ENCODE measurements around the gene HSD11B2.
A peak's percentile ranks its signal among the peaks of the same experiment; 100 is the strongest.

HSD11B2 gene

GRCh38 chr16:67428146-67428731 is 2.7 kb upstream of the HSD11B2 start:
- H3K27ac ChIP-seq = no peak overlapping the region
- H3K9me3 ChIP-seq (ENCODE audit: control insufficient read depth, low read length) = no peaks in the 10 kb centered on the region
- TF ChIP-seq CTCF (IDR thresholded peaks at IDR 0.05) = peak; percentile 93
- H3K4me1 ChIP-seq = peaks cover 17% of the 10 kb centered on the region
- no peak overlapping the region for H3K4me3 ChIP-seq (ENCODE audit: low read depth, low read length)
- no peaks in the 10 kb centered on the region for H3K27me3 ChIP-seq (ENCODE audit: control insufficient read depth, insufficient read depth, low read length)
- H3K4me2 ChIP-seq (ENCODE audit: low read length) = peak overlapping the region; percentile 21
- no peaks in the 10 kb centered on the region for H3K36me3 ChIP-seq (ENCODE audit: control insufficient read depth, insufficient read depth, low read length)
- H3K79me2 ChIP-seq = no peaks in the 10 kb centered on the region
- peak overlapping the region; percentile 35 for H2AFZ ChIP-seq
- H3K9ac ChIP-seq = no peak overlapping the region

GRCh38 chr16:67429053-67429798 is 1.7 kb upstream of the HSD11B2 start:
- Histone ChIP-seq H3K4me1 (peaks cover 17% of the 10 kb centered on the region), H3K4me3 (ENCODE audit: low read depth, low read length) (no peak overlapping the region), H2AFZ (no peak overlapping the region), H3K79me2 (no peaks in the 10 kb centered on the region), H3K27me3 (ENCODE audit: control insufficient read depth, insufficient read depth, low read length) (no peaks in the 10 kb centered on the region), H3K9ac (no peak overlapping the region), H3K9me3 (ENCODE audit: control insufficient read depth, low read length) (no peaks in the 10 kb centered on the region), H3K27ac (no peak overlapping the region), H3K36me3 (ENCODE audit: control insufficient read depth, insufficient read depth, low read length) (no peaks in the 10 kb centered on the region), H3K4me2 (ENCODE audit: low read length) (peak overlapping the region; percentile 24)
- TF ChIP-seq CTCF (IDR thresholded peaks at IDR 0.05) = no peak

GRCh38 chr16:67429799-67430503 is 970 bp upstream of the HSD11B2 start:
- H3K79me2 ChIP-seq = no peaks in the 10 kb centered on the region
- H3K27me3 ChIP-seq (ENCODE audit: control insufficient read depth, insufficient read depth, low read length) = no peaks in the 10 kb centered on the region
- H2AFZ ChIP-seq = peak overlapping the region; percentile 85
- H3K4me1 ChIP-seq = peaks cover 13% of the 10 kb centered on the region
- no peak overlapping the region for H3K9ac ChIP-seq
- no peaks in the 10 kb centered on the region for H3K36me3 ChIP-seq (ENCODE audit: control insufficient read depth, insufficient read depth, low read length)
- peak overlapping the region; percentile 84 for H3K4me2 ChIP-seq (ENCODE audit: low read length)
- peak overlapping the region; percentile 48 for H3K4me3 ChIP-seq (ENCODE audit: low read depth, low read length)
- peak overlapping the region; percentile 32 for H3K27ac ChIP-seq
- H3K9me3 ChIP-seq (ENCODE audit: control insufficient read depth, low read length) = no peaks in the 10 kb centered on the region
- TF ChIP-seq CTCF (IDR thresholded peaks at IDR 0.05) = no peak

GRCh38 chr16:67430504-67430976 is 381 bp upstream of the HSD11B2 start:
- no peaks in the 10 kb centered on the region for H3K36me3 ChIP-seq (ENCODE audit: control insufficient read depth, insufficient read depth, low read length)
- H2AFZ ChIP-seq = peak overlapping the region; percentile 85
- H3K4me3 ChIP-seq (ENCODE audit: low read depth, low read length) = peak overlapping the region; percentile 48
- H3K9ac ChIP-seq = no peak overlapping the region
- no peaks in the 10 kb centered on the region for H3K9me3 ChIP-seq (ENCODE audit: control insufficient read depth, low read length)
- H3K27ac ChIP-seq = peak overlapping the region; percentile 32
- H3K4me1 ChIP-seq = peaks cover 13% of the 10 kb centered on the region
- H3K4me2 ChIP-seq (ENCODE audit: low read length) = peak overlapping the region; percentile 84
- H3K79me2 ChIP-seq = no peaks in the 10 kb centered on the region
- no peaks in the 10 kb centered on the region for H3K27me3 ChIP-seq (ENCODE audit: control insufficient read depth, insufficient read depth, low read length)
- TF ChIP-seq CTCF (IDR thresholded peaks at IDR 0.05) = no peak
